Urinary bladder (tissue), 4 donors: ENCODE measurements around the gene CDH13. TPM values are rescaled to one million over a fixed set of nuclear protein-coding genes. Genes with fewer than 3 reads are reported as not detected.

Source experiments
- DNase-seq: peaks from one replicate; pipeline ENCODE4 v3.0.0-alpha.2; 2015; ENCODE audit errors: extremely low spot score
- H3K27ac ChIP-seq: one replicate; pipeline ENCODE4 v1.5.1; 2013; ENCODE audit warnings: low read depth, mild to moderate bottlenecking, moderate library complexity
- H3K36me3 ChIP-seq: one replicate; pipeline ENCODE4 v1.6.1; 2013; ENCODE audit warnings: mild to moderate bottlenecking, moderate library complexity; ENCODE audit not compliant: insufficient read depth
- H3K4me1 ChIP-seq: one replicate; pipeline ENCODE4 v1.6.1; 2013; ENCODE audit warnings: mild to moderate bottlenecking, moderate library complexity; ENCODE audit not compliant: insufficient read depth
- H3K4me3 ChIP-seq: one replicate; pipeline ENCODE4 v1.5.1; 2013; ENCODE audit warnings: low read depth, low read length
- WGBS: extraction: QIAGEN DNeasy Blood & Tissue Kit; methylation state at CpG from one replicate; pipeline ENCODE4 v1.1.7; 2013; 5-methylcytosine and 5-hydroxymethylcytosine counted together
- polyA plus RNA-seq: library from polyadenylated mRNA; stranded (reverse); fragments of 200-250 nt; gene quantifications from one replicate; pipeline ENCODE4 v1.2.3, GENCODE V29; 2013
- total RNA-seq: library from RNA; depleted of rRNA; stranded (reverse); fragments of >200 nt; gene quantifications from one replicate; pipeline ENCODE4 v1.2.3, GENCODE V29; 2014
- donor health status: healthy with polysubstance abuse.
- donor health status: healthy.

CDH13 gene
- total and polyA plus RNA-seq, 2 donors, result 18.9 to 21.5 TPM

GRCh38 chr16:83300326-83300725, 673.6 kb downstream of the CDH13 start:
- no peak for DNase-seq
- no peaks in the 10 kb centered on the region for H3K4me1 ChIP-seq
- H3K4me3 ChIP-seq, result no peak overlapping the region
- H3K36me3 ChIP-seq, result no peaks in the 10 kb centered on the region
- 24% methylated on average over 3 of the region's 3 CpGs for WGBS
- no peak overlapping the region for H3K27ac ChIP-seq

- no peak overlapping the region for H3K27ac ChIP-seq
- H3K4me3 ChIP-seq, result no peak overlapping the region
- no peaks in the 10 kb centered on the region for H3K36me3 ChIP-seq
- WGBS, result 34% methylated on average over 4 of the region's 4 CpGs
- H3K4me1 ChIP-seq, result no peaks in the 10 kb centered on the region
- DNase-seq, result no peak
These were observed 675.2 kb downstream of the CDH13 start for GRCh38 chr16:83301971-83302370.

- Histone ChIP-seq H3K36me3 (no peaks in the 10 kb centered on the region), H3K4me1 (no peaks in the 10 kb centered on the region), H3K27ac (no peak overlapping the region), H3K4me3 (no peak overlapping the region)
- DNase-seq, result no peak
- WGBS, result 83% methylated on average over 2 of the region's 2 CpGs
These were observed 676.1 kb downstream of the CDH13 start for GRCh38 chr16:83302853-83303252.

GRCh38 chr16:83305092-83305491, 678.3 kb downstream of the CDH13 start:
- 62% methylated on average over 1 of the region's 1 CpG for WGBS
- H3K27ac ChIP-seq, result no peak overlapping the region
- no peak for DNase-seq
- H3K36me3 ChIP-seq, result no peaks in the 10 kb centered on the region
- no peak overlapping the region for H3K4me3 ChIP-seq
- no peaks in the 10 kb centered on the region for H3K4me1 ChIP-seq

- H3K4me3 ChIP-seq, result no peak overlapping the region
- no peaks in the 10 kb centered on the region for H3K36me3 ChIP-seq
- no peak overlapping the region for H3K27ac ChIP-seq
- 67% methylated on average over 5 of the region's 5 CpGs for WGBS
- no peak for DNase-seq
- H3K4me1 ChIP-seq, result no peaks in the 10 kb centered on the region
These were observed 680.3 kb downstream of the CDH13 start for GRCh38 chr16:83306961-83307593.

GRCh38 chr16:83307594-83307992, 680.8 kb downstream of the CDH13 start:
- Histone ChIP-seq H3K4me1 (no peaks in the 10 kb centered on the region), H3K4me3 (no peak overlapping the region), H3K27ac (no peak overlapping the region), H3K36me3 (no peaks in the 10 kb centered on the region)
- WGBS, result 90% methylated on average over 6 of the region's 6 CpGs
- no peak for DNase-seq

GRCh38 chr16:83308414-83308813, 681.6 kb downstream of the CDH13 start:
- DNase-seq, result no peak
- H3K4me1 ChIP-seq, result no peaks in the 10 kb centered on the region
- WGBS, result 30% methylated on average over 3 of the region's 3 CpGs
- H3K36me3 ChIP-seq, result no peaks in the 10 kb centered on the region
- H3K27ac ChIP-seq, result no peak overlapping the region
- H3K4me3 ChIP-seq, result no peak overlapping the region

- Histone ChIP-seq H3K27ac (no peak overlapping the region), H3K4me3 (no peak overlapping the region), H3K36me3 (no peaks in the 10 kb centered on the region), H3K4me1 (no peaks in the 10 kb centered on the region)
- WGBS, result 40% methylated on average over 2 of the region's 2 CpGs
- no peak for DNase-seq
These were observed 684.0 kb downstream of the CDH13 start for GRCh38 chr16:83310816-83311215.

GRCh38 chr16:83312015-83312717, 685.4 kb downstream of the CDH13 start:
- no peaks in the 10 kb centered on the region for H3K4me1 ChIP-seq
- WGBS, result 81% methylated on average over 3 of the region's 3 CpGs
- H3K27ac ChIP-seq, result no peak overlapping the region
- no peak for DNase-seq
- H3K36me3 ChIP-seq, result no peaks in the 10 kb centered on the region
- H3K4me3 ChIP-seq, result no peak overlapping the region

GRCh38 chr16:83312718-83313245, 686.0 kb downstream of the CDH13 start:
- H3K36me3 ChIP-seq, result no peaks in the 10 kb centered on the region
- no peak for DNase-seq
- 53% methylated on average over 1 of the region's 1 CpG for WGBS
- H3K27ac ChIP-seq, result no peak overlapping the region
- H3K4me3 ChIP-seq, result no peak overlapping the region
- no peaks in the 10 kb centered on the region for H3K4me1 ChIP-seq

GRCh38 chr16:83315271-83315670, 688.5 kb downstream of the CDH13 start:
- no peak overlapping the region for H3K27ac ChIP-seq
- no peak overlapping the region for H3K4me3 ChIP-seq
- no peaks in the 10 kb centered on the region for H3K36me3 ChIP-seq
- H3K4me1 ChIP-seq, result no peaks in the 10 kb centered on the region
- WGBS, result 83% methylated on average over 2 of the region's 2 CpGs
- no peak for DNase-seq

- no peak overlapping the region for H3K4me3 ChIP-seq
- no peak overlapping the region for H3K27ac ChIP-seq
- H3K36me3 ChIP-seq, result no peaks in the 10 kb centered on the region
- WGBS, result 54% methylated on average over 3 of the region's 3 CpGs
- H3K4me1 ChIP-seq, result no peaks in the 10 kb centered on the region
- DNase-seq, result no peak
These were observed 689.7 kb downstream of the CDH13 start for GRCh38 chr16:83316458-83316857.

GRCh38 chr16:83318390-83318789, 691.6 kb downstream of the CDH13 start:
- no peak for DNase-seq
- Histone ChIP-seq H3K36me3 (no peaks in the 10 kb centered on the region), H3K27ac (no peak overlapping the region), H3K4me3 (no peak overlapping the region), H3K4me1 (no peaks in the 10 kb centered on the region)
- WGBS, result 82% methylated on average over 7 of the region's 7 CpGs

- Histone ChIP-seq H3K4me3 (no peak overlapping the region), H3K36me3 (no peaks in the 10 kb centered on the region), H3K27ac (no peak overlapping the region), H3K4me1 (no peaks in the 10 kb centered on the region)
- WGBS, result 87% methylated on average over 3 of the region's 3 CpGs
- no peak for DNase-seq
These were observed 702.2 kb downstream of the CDH13 start for GRCh38 chr16:83328936-83329335.
